Thoracic aorta (tissue), 2 donors: Measurements from ENCODE around the gene ADGRB3. TPM values are rescaled to one million over a fixed set of nuclear protein-coding genes. Genes with fewer than 3 reads are reported as not detected.
A peak's percentile ranks its signal among the peaks of the same experiment; 100 is the strongest.

Experiments
- ATAC-seq: fragments of 150-250 bp; one replicate; pipeline ENCODE4 v1.8.0; 2017; ENCODE audit warnings: low read depth; ENCODE audit not compliant: insufficient number of reproducible peaks, low FRiP score
- DNase-seq: peaks from one replicate; pipeline ENCODE4 v3.0.0-alpha.2; 2020; ENCODE audit warnings: low spot score
- H3K27ac ChIP-seq, 2 donors: fragments of 200-600 bp; sonication (generic); 1 replicate in 1 of 2; 2 replicates in 1 of 2; pipeline ENCODE4 v1.5.1; 2016; ENCODE audit warnings: mild to moderate bottlenecking in 2 of 2, moderate library complexity in 2 of 2
- H3K27me3 ChIP-seq: fragments of 200-600 bp; sonication (generic); replicated peaks from 2 replicates; pipeline ENCODE4 v1.6.0; 2016; ENCODE audit warnings: mild to moderate bottlenecking; ENCODE audit not compliant: insufficient read depth
- H3K36me3 ChIP-seq: fragments of 200-600 bp; sonication (generic); one replicate; pipeline ENCODE4 v1.5.1; 2016
- H3K4me1 ChIP-seq, 2 donors: fragments of 200-600 bp; sonication (generic); 1 replicate in 1 of 2; 2 replicates in 1 of 2; pipeline versions ENCODE4 v1.5.1 to v1.6.0; 2016; ENCODE audit warnings: low read depth in 2 of 2, mild to moderate bottlenecking in 1 of 2; ENCODE audit not compliant: control insufficient read depth in 1 of 2
- H3K4me3 ChIP-seq: fragments of 200-600 bp; sonication (generic); 2 replicates; pipeline ENCODE4 v1.5.1; 2016; ENCODE audit warnings: mild to moderate bottlenecking
- H3K9me3 ChIP-seq: fragments of 200-600 bp; sonication (generic); 2 replicates; pipeline ENCODE4 v1.5.1; 2016
- CTCF ChIP-seq: fragments of 200-600 bp; sonication (generic); IDR thresholded peaks from one replicate; pipeline ENCODE4 v1.5.1; 2019; ENCODE audit warnings: antibody characterized with exemption
- total RNA-seq, 2 donors: library from RNA; depleted of rRNA; stranded (reverse); fragments of >200 nt; gene quantifications; one replicate each; pipeline versions ENCODE4 v1.1.0 to v1.2.3, GENCODE V29; 2016

Gene ADGRB3
- total RNA-seq, 2 donors from 2014 or later = 2.4 to 10.1 TPM

- Histone ChIP-seq H3K4me3 (no peak overlapping the region), H3K27me3 (no peaks in the 10 kb centered on the region), H3K36me3 (no peaks in the 10 kb centered on the region), H3K27ac (no peak overlapping the region), H3K4me1 (no peaks in the 10 kb centered on the region), H3K9me3 (no peaks in the 10 kb centered on the region)
- no peak for ATAC-seq
- DNase-seq = no peak
- TF ChIP-seq CTCF = no peak
Measured at GRCh38 chr6:68951270-68951669, 316.2 kb downstream of the ADGRB3 start.

GRCh38 chr6:68958327-68958726 is 323.2 kb downstream of the ADGRB3 start:
- TF ChIP-seq CTCF = no peak
- H3K36me3 ChIP-seq = no peaks in the 10 kb centered on the region
- H3K4me1 ChIP-seq = no peaks in the 10 kb centered on the region
- H3K4me3 ChIP-seq = no peak overlapping the region
- no peaks in the 10 kb centered on the region for H3K9me3 ChIP-seq
- no peak for ATAC-seq
- no peak overlapping the region for H3K27ac ChIP-seq
- DNase-seq = no peak
- H3K27me3 ChIP-seq = no peaks in the 10 kb centered on the region

GRCh38 chr6:68967549-68968300 is 332.6 kb downstream of the ADGRB3 start:
- Histone ChIP-seq H3K4me1 (no peaks in the 10 kb centered on the region), H3K36me3 (no peaks in the 10 kb centered on the region), H3K27me3 (no peaks in the 10 kb centered on the region), H3K4me3 (no peak overlapping the region), H3K9me3 (no peaks in the 10 kb centered on the region), H3K27ac (no peak overlapping the region)
- peak; percentile 4 for DNase-seq
- TF ChIP-seq CTCF = peak; percentile 81
- no peak for ATAC-seq

GRCh38 chr6:68968301-68968649 is 333.2 kb downstream of the ADGRB3 start:
- Histone ChIP-seq H3K27me3 (no peaks in the 10 kb centered on the region), H3K4me1 (no peaks in the 10 kb centered on the region), H3K27ac (no peak overlapping the region), H3K36me3 (no peaks in the 10 kb centered on the region), H3K9me3 (no peaks in the 10 kb centered on the region), H3K4me3 (no peak overlapping the region)
- no peak for DNase-seq
- TF ChIP-seq CTCF = no peak
- no peak for ATAC-seq

- no peak for DNase-seq
- no peak for TF ChIP-seq CTCF
- Histone ChIP-seq H3K36me3 (no peaks in the 10 kb centered on the region), H3K27me3 (no peaks in the 10 kb centered on the region), H3K4me1 (no peaks in the 10 kb centered on the region), H3K4me3 (no peak overlapping the region), H3K9me3 (no peaks in the 10 kb centered on the region), H3K27ac (no peak overlapping the region)
- ATAC-seq = no peak
Measured at GRCh38 chr6:68973066-68973465, 338.0 kb downstream of the ADGRB3 start.
